Globus pallidus (tissue), 1 donor: ENCODE measurements around the gene VAX1.
"Not testable (repeated sequence)": the region's sequence is repeated elsewhere in the genome, so short reads cannot be mapped to it uniquely, and the experiment has no call there.

Experiments used
- DNase-seq: peaks from one replicate; pipeline ENCODE4 v3.0.0-alpha.2; 2015; ENCODE audit warnings: low spot score

The VAX1 gene, protein sequence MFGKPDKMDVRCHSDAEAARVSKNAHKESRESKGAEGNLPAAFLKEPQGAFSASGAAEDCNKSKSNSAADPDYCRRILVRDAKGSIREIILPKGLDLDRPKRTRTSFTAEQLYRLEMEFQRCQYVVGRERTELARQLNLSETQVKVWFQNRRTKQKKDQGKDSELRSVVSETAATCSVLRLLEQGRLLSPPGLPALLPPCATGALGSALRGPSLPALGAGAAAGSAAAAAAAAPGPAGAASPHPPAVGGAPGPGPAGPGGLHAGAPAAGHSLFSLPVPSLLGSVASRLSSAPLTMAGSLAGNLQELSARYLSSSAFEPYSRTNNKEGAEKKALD

DNA sequence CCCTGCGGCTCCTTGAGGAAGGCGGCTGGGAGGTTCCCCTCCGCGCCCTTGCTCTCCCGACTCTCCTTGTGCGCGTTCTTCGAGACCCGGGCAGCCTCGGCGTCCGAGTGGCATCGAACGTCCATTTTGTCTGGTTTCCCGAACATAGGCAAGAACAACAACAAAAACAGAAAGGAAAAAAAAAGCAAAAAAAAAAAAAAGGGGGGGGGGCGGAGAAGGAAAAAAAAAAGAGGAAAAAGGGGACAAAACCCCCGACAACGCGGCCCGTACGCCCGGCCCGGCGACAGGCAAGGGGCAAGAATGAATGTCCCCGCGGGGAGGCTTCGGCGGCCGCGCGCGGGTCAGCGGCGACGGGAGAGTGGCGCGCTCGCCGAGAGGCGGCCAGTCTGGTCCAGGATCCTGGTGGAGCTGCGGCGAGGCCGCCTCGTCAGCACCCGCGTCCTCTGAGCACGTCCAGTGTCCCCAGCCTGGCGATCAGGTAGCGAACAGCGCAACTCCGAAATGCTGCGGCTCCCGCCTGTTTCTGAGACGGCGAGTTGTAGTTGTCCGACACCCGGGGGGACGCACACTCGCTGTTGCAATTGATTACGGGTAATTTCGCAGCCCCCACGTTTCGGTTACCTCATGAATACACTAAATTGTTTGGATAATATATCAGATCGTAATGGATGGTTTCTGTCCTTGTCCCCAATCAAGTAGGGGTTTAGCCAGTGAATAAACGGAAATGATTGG, at the start of gene VAX1:
Gene VAX1, minus strand, starts transcription at position 360 of the 732 bp plus-strand sequence. Its CDS starts 214 bp downstream, at position 146.
- DNase-seq = peak; percentile 38

- DNase-seq = no peak
Measured at GRCh38 chr10:117186832-117187615, 49.0 kb upstream of the VAX1 start.

- DNase-seq = not testable (repeated sequence)
Measured at GRCh38 chr10:117185817-117186216, 47.7 kb upstream of the VAX1 start.

DNA sequence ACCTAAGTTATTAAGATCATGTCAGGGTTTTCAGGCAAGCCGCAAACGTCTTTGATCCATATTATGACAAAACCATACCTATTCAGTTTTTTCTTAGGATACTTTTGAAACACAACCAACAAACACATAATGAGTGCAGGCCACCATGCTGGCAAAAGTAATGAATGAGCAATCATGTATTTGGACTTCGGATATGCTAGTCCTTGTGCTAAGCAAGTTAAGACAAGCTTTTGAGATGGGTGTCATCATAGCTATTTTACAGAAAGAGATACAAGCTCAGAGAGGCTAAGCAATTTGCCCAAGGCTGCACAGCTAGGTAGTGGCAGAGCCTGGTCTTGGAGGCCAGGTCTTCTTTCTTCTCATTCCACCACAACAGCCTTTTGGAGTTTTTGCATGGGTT, 46.8 kb upstream of the VAX1 start:
- DNase-seq = no peak

DNA sequence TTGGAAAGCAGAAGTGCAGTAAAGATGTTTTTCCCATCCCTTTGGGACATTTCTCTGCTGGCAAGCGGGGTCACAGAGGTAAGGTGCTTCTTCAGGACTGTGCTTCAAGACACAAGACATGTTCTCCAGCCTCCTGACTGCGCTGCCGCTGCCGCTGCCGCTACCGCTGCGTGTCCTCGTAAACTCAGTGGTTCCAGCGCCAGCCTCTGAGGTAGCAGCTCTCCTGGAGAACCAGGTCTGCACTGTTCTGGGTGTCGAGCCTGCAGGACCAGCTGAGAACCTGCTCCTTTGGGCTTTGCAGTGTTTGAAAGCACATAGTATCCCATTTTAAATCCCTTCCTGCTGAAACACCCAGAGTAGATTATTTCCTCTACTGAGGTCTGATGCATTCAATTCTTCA, 46.2 kb upstream of the VAX1 start:
- no peak for DNase-seq

DNA sequence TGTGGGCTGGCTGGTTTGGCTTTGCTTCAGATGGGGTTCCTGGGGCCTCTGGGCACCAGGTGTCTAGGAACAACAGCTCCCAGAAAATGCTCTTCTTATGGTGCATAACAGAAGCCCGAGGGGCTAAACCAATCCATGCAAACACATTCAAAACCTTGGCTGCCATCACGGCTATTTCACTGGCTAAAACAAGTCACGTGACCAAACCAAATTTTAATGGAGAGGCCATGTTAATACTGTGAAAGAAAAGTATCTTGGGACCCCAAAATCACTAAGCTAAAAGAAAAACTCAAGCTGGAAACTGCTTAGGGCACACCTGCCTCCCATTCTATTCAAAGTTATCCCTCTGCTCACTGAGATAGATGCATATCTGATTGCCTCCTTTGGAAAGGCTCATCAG, 40.1 kb upstream of the VAX1 start:
- no peak for DNase-seq

- peak; percentile 80 for DNase-seq
Measured at GRCh38 chr10:117175901-117176534, 37.9 kb upstream of the VAX1 start.

- DNase-seq = peak; percentile 37
Measured at GRCh38 chr10:117175215-117175900, 37.3 kb upstream of the VAX1 start.

GRCh38 chr10:117174439-117175214, 36.6 kb upstream of the VAX1 start:
- DNase-seq = peak; percentile 80

DNA sequence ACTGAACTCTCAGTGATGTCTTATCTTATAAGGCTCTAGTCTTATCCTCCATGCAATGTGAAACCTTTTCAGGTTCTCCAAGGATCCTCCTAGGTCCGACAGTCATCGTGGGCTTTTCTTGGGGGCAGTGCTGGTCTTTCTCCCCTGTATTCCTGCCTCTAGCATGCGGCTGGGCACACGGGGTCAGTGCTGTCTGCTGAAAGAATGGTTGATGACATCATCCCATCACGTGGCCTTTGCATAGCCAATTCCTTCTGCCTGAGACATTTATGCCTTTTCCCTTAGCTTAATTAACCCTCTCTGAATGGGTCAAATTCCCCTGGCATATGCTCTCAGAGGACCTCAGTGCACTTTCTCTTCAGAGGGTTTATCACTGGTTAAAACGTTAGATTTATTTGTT, 32.2 kb upstream of the VAX1 start:
- no peak for DNase-seq

DNA sequence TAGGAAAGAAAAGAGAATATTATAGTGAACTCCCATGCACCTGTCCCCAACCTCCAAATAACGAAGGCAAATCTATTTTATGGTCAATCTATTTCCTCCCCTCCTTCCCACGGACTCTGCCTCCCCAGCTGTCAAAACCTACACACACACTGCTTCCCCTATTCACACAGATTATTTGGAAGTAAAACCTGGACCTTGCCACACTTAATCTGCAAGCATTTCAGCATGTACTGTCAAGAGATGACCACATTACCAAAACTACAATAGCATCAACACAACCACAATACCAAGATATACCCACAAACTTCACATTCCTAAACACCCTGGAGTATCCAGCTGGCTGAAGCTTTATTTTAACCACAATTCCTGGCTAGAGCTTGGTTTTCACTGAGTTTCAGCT, 31.4 kb upstream of the VAX1 start:
- DNase-seq = no peak

DNA sequence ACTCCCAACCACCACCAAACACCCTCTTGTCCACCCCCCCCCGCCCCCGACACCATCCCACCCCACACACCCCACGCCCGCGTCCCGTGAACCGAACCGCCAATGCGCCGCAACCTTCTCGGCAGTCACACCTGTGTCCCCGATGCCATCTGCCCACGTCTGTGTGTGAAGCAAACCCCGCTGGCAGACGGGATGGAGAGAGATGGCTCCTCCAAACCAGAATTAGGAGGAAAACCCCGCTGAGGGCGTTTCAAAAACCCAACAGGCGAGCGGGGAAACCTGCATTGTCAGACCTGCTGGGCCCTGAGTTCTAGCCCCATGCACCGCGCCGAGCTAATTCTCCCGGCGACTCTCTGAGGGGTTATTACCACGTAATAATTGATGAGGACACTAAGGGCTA, 30.7 kb upstream of the VAX1 start:
- DNase-seq = no peak

DNA sequence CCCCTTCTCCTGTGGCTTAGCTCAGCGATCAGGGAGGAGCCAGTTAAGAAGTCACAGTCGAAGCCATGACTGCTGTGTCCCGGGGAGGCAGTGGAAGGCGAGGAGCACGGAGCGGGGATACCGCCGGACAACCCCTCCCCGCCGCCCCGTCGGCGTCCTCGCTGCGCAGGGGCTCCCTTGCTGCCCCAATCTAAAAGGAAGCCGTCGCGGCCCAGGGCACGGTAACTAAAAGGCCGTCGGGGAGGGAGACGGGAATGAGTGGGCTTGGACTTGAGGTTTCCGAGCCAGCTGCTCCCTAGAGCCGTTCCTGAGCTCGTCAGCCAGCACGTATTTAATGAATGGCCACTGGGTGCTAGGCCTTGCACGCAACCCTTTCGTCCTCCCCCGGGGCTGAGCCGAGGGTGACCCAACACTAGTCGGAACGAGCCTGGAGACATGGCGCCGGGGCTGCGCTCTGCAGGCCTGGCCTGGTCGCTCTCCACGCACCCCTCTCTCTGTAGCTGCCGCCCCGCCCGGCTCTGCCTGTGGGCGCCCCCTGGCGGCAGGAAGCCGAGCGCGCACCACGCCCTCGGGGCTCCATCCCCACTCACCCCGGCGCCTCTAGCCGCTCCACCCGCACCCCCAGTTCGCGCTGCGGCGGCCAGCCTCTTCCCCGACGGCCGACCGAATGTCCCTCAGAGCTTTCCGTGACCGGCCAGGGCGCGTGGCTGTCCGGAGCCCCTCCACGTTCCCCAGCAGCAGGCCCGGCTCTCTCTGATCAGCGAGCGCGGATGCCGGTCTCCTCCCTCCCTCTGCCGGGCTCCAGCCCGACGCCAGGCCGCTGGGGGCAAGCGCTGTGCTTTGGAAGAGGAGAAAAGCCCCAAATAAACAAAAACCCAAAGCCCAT, 30.0 kb upstream of the VAX1 start:
- DNase-seq = peak; percentile 67

DNA sequence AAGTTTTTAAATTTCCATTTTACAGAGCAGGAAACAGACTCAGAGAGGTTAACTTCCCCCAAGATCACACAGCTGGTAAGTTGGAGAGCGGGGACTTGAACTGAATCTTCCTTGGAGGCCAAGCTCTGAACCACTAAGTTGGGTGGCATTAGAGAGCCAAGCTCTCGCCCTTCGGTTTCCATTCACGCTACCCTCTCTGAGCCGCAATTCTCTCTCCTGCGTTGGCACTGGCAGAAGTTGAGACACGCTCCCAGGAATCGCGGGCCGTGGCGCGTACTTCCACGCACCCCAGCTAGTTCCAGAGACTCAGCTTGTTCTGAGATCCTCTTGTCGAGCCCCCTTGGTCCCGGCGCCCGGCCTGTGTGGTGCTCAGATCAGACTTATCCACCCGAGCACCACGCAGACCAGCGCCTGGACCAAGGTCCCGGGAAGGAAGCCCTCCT, 29.3 kb upstream of the VAX1 start:
- DNase-seq = no peak

DNA sequence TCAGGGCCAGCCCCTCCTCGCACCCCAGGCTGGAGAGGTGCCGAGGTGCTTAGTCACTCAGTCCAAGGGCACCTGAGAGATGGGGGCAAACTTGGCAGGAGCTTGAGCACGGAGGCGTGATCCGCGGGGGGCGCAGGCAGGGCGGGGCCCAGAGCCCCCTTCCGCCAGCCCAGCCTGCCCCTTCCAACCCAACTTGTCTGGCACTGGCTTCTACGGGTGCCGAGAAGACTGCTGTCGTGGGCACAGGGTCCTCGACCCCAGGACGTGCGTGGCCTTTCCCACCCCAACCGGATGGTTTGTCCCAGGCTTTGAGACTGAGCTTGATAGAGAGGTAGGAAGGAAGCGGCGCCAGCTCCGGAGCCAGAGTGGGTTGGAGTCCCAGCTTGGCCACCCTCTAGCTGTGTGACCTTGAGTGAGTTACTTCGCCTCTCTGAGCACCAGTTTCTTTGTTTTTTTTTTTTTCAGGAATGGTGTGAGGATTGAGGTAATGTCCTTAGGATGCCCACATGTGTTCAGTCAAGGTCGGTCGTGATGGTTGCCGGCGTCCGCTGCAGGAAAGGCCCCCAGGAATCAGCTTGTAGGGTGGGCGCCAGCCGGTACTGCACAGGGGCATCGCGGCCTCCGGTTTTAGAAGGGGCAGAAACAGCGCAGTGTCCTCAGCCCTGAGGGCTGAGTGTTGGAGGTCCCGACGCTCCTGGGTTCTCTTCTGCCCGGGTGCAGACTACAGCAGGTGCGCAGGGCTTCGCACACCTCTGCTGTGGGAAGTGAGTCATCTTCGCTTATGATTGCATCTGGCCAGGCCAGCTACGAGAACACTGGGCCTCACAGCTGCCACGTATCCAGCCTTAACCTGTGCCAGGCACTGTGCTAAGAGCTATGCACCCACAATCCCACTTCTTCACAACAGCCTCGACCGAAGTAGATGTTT, 28.6 kb upstream of the VAX1 start:
- DNase-seq = no peak

DNA sequence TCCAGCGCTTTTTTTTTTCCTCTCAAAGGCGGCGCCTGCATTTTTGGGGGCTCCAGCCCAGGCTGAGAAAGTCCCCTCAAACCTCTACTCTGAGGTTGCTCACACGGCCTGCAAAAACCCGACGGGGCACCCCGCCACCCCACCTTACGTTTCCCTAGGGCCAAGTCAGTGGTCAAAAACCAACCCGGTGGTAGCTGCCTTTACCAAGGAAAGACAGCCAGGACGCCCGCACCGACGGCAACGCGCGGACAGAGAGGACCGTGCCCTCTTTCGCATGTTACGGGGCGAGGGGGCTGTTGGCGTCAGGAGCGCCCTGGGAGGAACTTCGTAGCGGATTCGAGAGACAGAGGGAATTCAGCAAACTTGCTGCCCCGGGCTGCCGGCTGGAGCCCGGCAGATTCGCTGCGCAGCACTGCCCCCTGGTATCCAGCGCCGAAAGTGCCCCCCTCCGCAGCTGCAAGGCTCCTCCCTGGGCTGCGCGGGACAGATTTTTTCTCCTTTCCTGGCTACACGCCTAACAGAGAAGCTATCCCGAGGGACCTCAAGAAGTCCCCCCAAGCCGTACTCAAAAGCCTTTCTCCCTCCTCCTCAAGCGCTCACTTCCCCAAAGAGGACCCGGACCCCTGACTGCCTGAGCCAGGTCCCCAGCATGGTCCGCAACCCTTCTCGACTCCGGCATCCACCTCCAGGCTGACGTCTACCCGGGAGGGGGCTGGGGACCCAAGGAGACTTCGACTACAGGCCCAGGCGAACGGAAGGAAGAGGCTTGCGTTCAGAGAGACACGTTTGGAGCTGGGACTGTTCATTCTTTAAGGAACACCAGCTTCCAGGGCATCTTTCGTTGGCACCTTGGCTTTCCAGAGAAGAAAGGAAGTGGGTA, 27.7 kb upstream of the VAX1 start:
- peak; percentile 75 for DNase-seq
